Endothelial cell of umbilical vein (primary cell): Measurements from ENCODE around the gene BGN. TPM values are rescaled to one million over a fixed set of nuclear protein-coding genes. Genes with fewer than 3 reads are reported as not detected.
A peak's percentile ranks its signal among the peaks of the same experiment; 100 is the strongest.

Experiments used
- BruUV-seq: library from RNA; stranded (reverse); fragments of 400-500 nt; replicated peaks from 2 replicates; lab custom pipeline; 2021; lab: Mats Ljungman, UMichigan
- CTCF ChIA-PET: fragments of 300-600, 350-600 bp; sonication (Branson Sonifier 250); formaldehyde crosslinking; loops from one replicate; lab custom pipeline; 2021; ENCODE audit warnings: antibody characterized with exemption, inconsistent platforms; lab: Charles Lee
- POLR2A ChIA-PET: fragments of 300-600, 350-600 bp; sonication (Branson Sonifier 250); formaldehyde crosslinking; loops from one replicate; lab custom pipeline; 2021; ENCODE audit warnings: antibody characterized with exemption, inconsistent platforms; lab: Charles Lee
- DNase-seq: peaks from one replicate; pipeline ENCODE4 v3.0.0-alpha.2; 2011; ENCODE audit warnings: low read depth, low spot score
- FAIRE-seq: peaks from 2 replicates; lab custom pipeline; 2011; peaks lifted over from hg19 to GRCh38; lab: Jason Lieb, UNC
- H2AFZ ChIP-seq: 2 replicates; pipeline ENCODE4 v1.6.0; 2012; ENCODE audit warnings: low read depth, low read length, control low read depth, inconsistent platforms
- H3K27ac ChIP-seq: 2 replicates; pipeline ENCODE4 v1.5.1; 2011; ENCODE audit warnings: low read depth, mild to moderate bottlenecking, control low read depth, low read length, moderate library complexity; ENCODE audit not compliant: insufficient read depth
- H3K27me3 ChIP-seq, 2 experiments: 2 replicates each; pipeline versions ENCODE4 v1.6.0 to v1.6.1; 2011; ENCODE audit warnings: low read length in 2 of 2, mixed read lengths in 1 of 2; ENCODE audit not compliant: control insufficient read depth in 2 of 2, insufficient read depth in 2 of 2
- H3K36me3 ChIP-seq, 2 experiments: 2 replicates in 1 of 2; 3 replicates in 1 of 2; pipeline ENCODE4 v1.5.1; 2011; ENCODE audit warnings: low read length in 2 of 2, mild to moderate bottlenecking in 1 of 2, moderate library complexity in 1 of 2; ENCODE audit not compliant: control insufficient read depth in 2 of 2, insufficient read depth in 2 of 2; ENCODE audit errors: extremely low read depth in 1 of 2
- H3K4me1 ChIP-seq: 3 replicates; pipeline ENCODE4 v1.5.1; 2011; ENCODE audit warnings: mild to moderate bottlenecking, low read length; ENCODE audit not compliant: control insufficient read depth, insufficient read depth; ENCODE audit errors: extremely low read depth
- H3K4me2 ChIP-seq: 2 replicates; pipeline ENCODE4 v1.6.1; 2011; ENCODE audit warnings: low read length, control low read depth, mixed read lengths; ENCODE audit not compliant: insufficient read depth
- H3K4me3 ChIP-seq, 3 experiments: fragments of 200-600 bp in 1 of 3; sonication (generic), shearing (Covaris generic) in 1 of 3; replicated peaks in 1 of 3; 2 replicates each; pipeline ENCODE4 v1.5.1; 2011 to 2016; ENCODE audit warnings: control low read depth in 3 of 3, low read length in 3 of 3, mild to moderate bottlenecking in 2 of 3, inconsistent platforms in 1 of 3, low read depth in 1 of 3, moderate library complexity in 1 of 3; ENCODE audit not compliant: insufficient read depth in 1 of 3
- H3K79me2 ChIP-seq: 2 replicates; pipeline ENCODE4 v1.6.0; 2012; ENCODE audit warnings: low read length, inconsistent platforms; ENCODE audit not compliant: control insufficient read depth, insufficient read depth
- H3K9ac ChIP-seq: replicated peaks from 2 replicates; pipeline ENCODE3; 2011; ENCODE audit warnings: low read length, control low read depth; ENCODE audit not compliant: insufficient read depth; ENCODE audit errors: extremely low read depth
- H3K9me1 ChIP-seq: replicated peaks from 3 replicates; pipeline ENCODE4 v1.6.0; 2011; ENCODE audit warnings: mild to moderate bottlenecking, low read length; ENCODE audit not compliant: control insufficient read depth, insufficient read depth; ENCODE audit errors: extremely low read depth
- H3K9me3 ChIP-seq: replicated peaks from 2 replicates; pipeline ENCODE4 v1.5.1; 2012; ENCODE audit warnings: low read length, inconsistent platforms; ENCODE audit not compliant: control insufficient read depth, insufficient read depth
- H4K20me1 ChIP-seq: replicated peaks from 2 replicates; pipeline ENCODE3; 2011; ENCODE audit warnings: mild to moderate bottlenecking, low read length; ENCODE audit not compliant: control insufficient read depth, insufficient read depth; ENCODE audit errors: extremely low read depth
- CTCF ChIP-seq, 2 donors: IDR thresholded peaks; 1 replicate in 1 of 2; 2 replicates in 1 of 2; pipeline ENCODE4 v1.5.1; 2011; ENCODE audit warnings: low read length in 2 of 2, mild to moderate bottlenecking in 2 of 2, moderate library complexity in 2 of 2, control low read depth in 1 of 2, inconsistent platforms in 1 of 2, low read depth in 1 of 2; ENCODE audit not compliant: insufficient read depth in 1 of 2; ENCODE audit errors: extremely low read depth in 1 of 2
- EZH2 ChIP-seq: IDR thresholded peaks from 2 replicates; pipeline ENCODE4 v1.6.1; 2012; ENCODE audit warnings: borderline replicate concordance, low read depth, mild to moderate bottlenecking, moderate library complexity, low read length, inconsistent platforms; ENCODE audit not compliant: severe bottlenecking
- FOS ChIP-seq: IDR thresholded peaks from 2 replicates; pipeline ENCODE4 v1.6.1; 2011; ENCODE audit warnings: mild to moderate bottlenecking, low read length, moderate library complexity, borderline replicate concordance; ENCODE audit not compliant: insufficient read depth
- GATA2 ChIP-seq: IDR thresholded peaks from 2 replicates; pipeline ENCODE4 v1.7.0; 2011; ENCODE audit warnings: low read depth, mild to moderate bottlenecking, moderate library complexity, mixed read lengths, low read length; ENCODE audit not compliant: insufficient read length, insufficient read depth
- JUN ChIP-seq: IDR thresholded peaks from 2 replicates; pipeline ENCODE4 v1.6.1; 2011; ENCODE audit warnings: borderline replicate concordance, low read depth; ENCODE audit not compliant: insufficient read length, insufficient read depth
- MYC ChIP-seq: IDR thresholded peaks from one replicate; pipeline ENCODE4 v1.6.1; 2011; ENCODE audit warnings: mild to moderate bottlenecking, low read depth, low read length
- POLR2A ChIP-seq: IDR thresholded peaks from 2 replicates; pipeline ENCODE4 v1.6.1; 2012; ENCODE audit warnings: low read depth, mild to moderate bottlenecking, control low read depth, low read length
- POLR2AphosphoS5 ChIP-seq: IDR thresholded peaks from 2 replicates; pipeline ENCODE4 v1.6.1; 2012; ENCODE audit warnings: low read depth, mild to moderate bottlenecking, control low read depth, low read length, moderate library complexity; ENCODE audit not compliant: insufficient read depth
- dilution Hi-C: fragments of 300-500 bp; cut with MboI; formaldehyde crosslinking; loops from one replicate; pipeline ENCODE4 v1.15.0; 2019; ENCODE audit warnings: low sequenced_read_pairs; ENCODE audit not compliant: extremely low pct_ligation_motif_present
- intact Hi-C: fragments of 100-400 bp; cut with micrococcal nuclease; formaldehyde crosslinking; loops from one replicate; pipeline ENCODE4 v1.10.0; 2022
- polyA plus RNA-seq, 4 experiments: library from polyadenylated mRNA; depleted of rRNA in 3 of 4; stranded (reverse) in 3 of 4; unstranded in 1 of 4; fragments of >200 nt; gene quantifications; 2 replicates each; pipeline versions ENCODE4 v1.2.1 to v1.2.3, GENCODE V29; 2011 to 2012; ENCODE audit warnings: missing spikeins in 1 of 4
- total RNA-seq: library from RNA; stranded (reverse); gene quantifications from 2 replicates; pipeline ENCODE4 v1.2.3, GENCODE V29; 2021
- TF ChIP-seq, protein P1 (sequence below): IDR thresholded peaks from 2 replicates; pipeline ENCODE4 v1.6.1; 2011; ENCODE audit not compliant: insufficient read depth, insufficient read length

The BGN gene
- total and polyA plus RNA-seq, 2 donors (not counting 3 experiments of a cell fraction or from before 2014, with no cell fraction given) = 479 to 879 TPM

GRCh38 chrX:153475751-153476281 lies 19.0 kb upstream of the BGN start:
- Histone ChIP-seq H3K9me1 (no peaks in the 10 kb centered on the region), H3K4me3 (no peak overlapping the region), H2AFZ (no peak overlapping the region), H3K9ac (no peak overlapping the region), H3K36me3 (no peaks in the 10 kb centered on the region), H4K20me1 (no peaks in the 10 kb centered on the region), H3K27me3 (no peaks in the 10 kb centered on the region), H3K4me1 (peaks cover 28% of the 10 kb centered on the region), H3K9me3 (no peaks in the 10 kb centered on the region), H3K4me2 (no peak overlapping the region), H3K27ac (peak overlapping the region; percentile 73), H3K79me2 (no peaks in the 10 kb centered on the region)
- BruUV-seq = no TSS peak
- ChIA-PET POLR2A (interaction anchor here (1.2 to 1.6 kb wide), 2 partner anchors 16 to 19 kb away, joined by 4 to 6 read pairs; partner anchors contain the start of gene BGN), CTCF (interaction anchor here (1.4 to 6.8 kb wide), 4 partner anchors 16 to 31 kb away, joined by 7 to 189 read pairs (median 10); partner anchors contain the start of gene BGN)
- no peak for TF ChIP-seq FOS
- TF ChIP-seq JUN = no peak
- TF ChIP-seq, protein P1, sequence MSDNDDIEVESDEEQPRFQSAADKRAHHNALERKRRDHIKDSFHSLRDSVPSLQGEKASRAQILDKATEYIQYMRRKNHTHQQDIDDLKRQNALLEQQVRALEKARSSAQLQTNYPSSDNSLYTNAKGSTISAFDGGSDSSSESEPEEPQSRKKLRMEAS = no peak
- no peak for TF ChIP-seq GATA2
- TF ChIP-seq POLR2AphosphoS5 = no peak
- no peak for TF ChIP-seq MYC
- TF ChIP-seq EZH2 = no peak
- no peak for TF ChIP-seq POLR2A
- no peak for TF ChIP-seq CTCF (IDR thresholded peaks at IDR 0.05; ENCODE audit: extremely low read depth in 1 of 2, insufficient read depth in 1 of 2, low read depth in 1 of 2, low read length in 2 of 2)
- FAIRE-seq (peak; percentile 21), DNase-seq (no peak)
- dilution Hi-C loops (no loop called here), intact Hi-C loops (no loop called here)
